ENCODE measurements around the gene FAM186B. TPM values are rescaled to one million over a fixed set of nuclear protein-coding genes. Genes with fewer than 3 reads are reported as not detected.
A peak's percentile ranks its signal among the peaks of the same experiment; 100 is the strongest.

The FAM186B gene
- total and polyA plus RNA-seq, 10 donors: 0.08 to 0.67 (median 0.33) TPM; not detected in 4

DNA sequence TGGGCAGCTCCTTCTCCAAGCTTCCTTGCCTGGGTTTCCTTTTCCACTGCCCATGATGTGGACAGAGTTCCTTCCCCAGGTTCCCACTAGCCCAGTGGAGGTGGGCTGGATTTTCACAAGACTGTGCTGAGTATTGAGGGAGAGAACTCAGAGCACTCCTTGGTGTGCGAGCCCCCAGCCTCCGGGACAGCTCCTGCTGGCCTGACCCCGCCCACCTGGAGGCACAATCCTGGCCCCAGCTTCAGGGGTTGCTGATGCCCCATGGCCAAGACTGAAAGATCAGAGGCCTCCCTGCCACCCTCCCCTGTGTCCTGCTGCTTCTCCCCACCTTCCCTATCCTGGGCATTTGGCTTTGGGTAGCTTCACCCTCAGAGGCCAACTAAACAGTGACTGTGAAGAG, 59.0 kb downstream of the FAM186B start:
- Histone ChIP-seq H3K9me3 (no peaks in the 10 kb centered on the region), H3K27ac (no peak overlapping the region), H3K36me3 (no peaks in the 10 kb centered on the region), H3K4me1 (peaks cover 0 to 15% (median 11%) of the 10 kb centered on the region in 6 donors), H3K4me3 (no peak overlapping the region), H3K27me3 (replicated peaks in 1 of 7) (peaks cover 0 to 76% (median 26%) of the 10 kb centered on the region in 7 donors)
- DNase-seq: no peak
- intact Hi-C loops (cut with DNase I; ENCODE audit: low total_unique reads): no loop called here
- 33 to 84% (median 77%) methylated on average over 1 to 3 of the region's 3 CpGs for WGBS, 5 donors
- TF ChIP-seq, protein P1, sequence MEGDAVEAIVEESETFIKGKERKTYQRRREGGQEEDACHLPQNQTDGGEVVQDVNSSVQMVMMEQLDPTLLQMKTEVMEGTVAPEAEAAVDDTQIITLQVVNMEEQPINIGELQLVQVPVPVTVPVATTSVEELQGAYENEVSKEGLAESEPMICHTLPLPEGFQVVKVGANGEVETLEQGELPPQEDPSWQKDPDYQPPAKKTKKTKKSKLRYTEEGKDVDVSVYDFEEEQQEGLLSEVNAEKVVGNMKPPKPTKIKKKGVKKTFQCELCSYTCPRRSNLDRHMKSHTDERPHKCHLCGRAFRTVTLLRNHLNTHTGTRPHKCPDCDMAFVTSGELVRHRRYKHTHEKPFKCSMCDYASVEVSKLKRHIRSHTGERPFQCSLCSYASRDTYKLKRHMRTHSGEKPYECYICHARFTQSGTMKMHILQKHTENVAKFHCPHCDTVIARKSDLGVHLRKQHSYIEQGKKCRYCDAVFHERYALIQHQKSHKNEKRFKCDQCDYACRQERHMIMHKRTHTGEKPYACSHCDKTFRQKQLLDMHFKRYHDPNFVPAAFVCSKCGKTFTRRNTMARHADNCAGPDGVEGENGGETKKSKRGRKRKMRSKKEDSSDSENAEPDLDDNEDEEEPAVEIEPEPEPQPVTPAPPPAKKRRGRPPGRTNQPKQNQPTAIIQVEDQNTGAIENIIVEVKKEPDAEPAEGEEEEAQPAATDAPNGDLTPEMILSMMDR (IDR thresholded peaks at IDR 0.05 in 8 of 11, conservative IDR thresholded peaks at IDR 0.05 in 3 of 11): no peak
- TF ChIP-seq POLR2A (IDR thresholded peaks at IDR 0.05) (no peak), POLR2AphosphoS5 (IDR thresholded peaks at IDR 0.05) (no peak)

DNA sequence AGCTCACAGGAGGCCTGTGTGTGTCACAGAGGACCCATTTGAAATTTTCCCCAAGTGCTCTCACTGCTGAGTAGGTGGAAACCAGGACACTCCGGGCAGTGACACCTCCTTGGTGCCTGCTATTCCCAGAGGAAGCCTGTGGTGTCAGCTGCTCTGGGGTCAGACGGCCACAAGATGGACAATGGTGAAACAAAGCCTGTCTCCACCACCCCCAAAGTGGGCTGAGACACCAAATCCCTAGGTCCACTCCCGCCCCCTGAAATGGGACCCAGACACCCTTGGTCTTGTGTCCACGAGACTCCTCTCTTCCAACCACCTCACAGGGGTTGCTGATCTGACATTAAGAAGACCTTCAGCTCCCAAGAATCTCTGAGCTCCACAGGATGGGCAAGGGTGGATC, 59.6 kb downstream of the FAM186B start:
- H3K4me3 ChIP-seq: no peak overlapping the region
- H3K36me3 ChIP-seq: no peaks in the 10 kb centered on the region
- H3K27ac ChIP-seq: no peak overlapping the region
- H3K27me3 ChIP-seq (replicated peaks in 1 of 7): peaks cover 0 to 77% (median 26%) of the 10 kb centered on the region in 7 donors
- peak; percentile 32 for DNase-seq
- TF ChIP-seq POLR2AphosphoS5 (IDR thresholded peaks at IDR 0.05) (no peak), POLR2A (IDR thresholded peaks at IDR 0.05) (no peak)
- TF ChIP-seq, protein P1 (IDR thresholded peaks at IDR 0.05 in 8 of 11, conservative IDR thresholded peaks at IDR 0.05 in 3 of 11): no peak
- 63 to 83% (median 77%) methylated on average over 3 to 4 of the region's 4 CpGs for WGBS, 5 donors
- intact Hi-C loops (cut with DNase I; ENCODE audit: low total_unique reads): no loop called here
- peaks cover 0 to 15% (median 11%) of the 10 kb centered on the region in 6 donors for H3K4me1 ChIP-seq
- H3K9me3 ChIP-seq: no peaks in the 10 kb centered on the region

DNA sequence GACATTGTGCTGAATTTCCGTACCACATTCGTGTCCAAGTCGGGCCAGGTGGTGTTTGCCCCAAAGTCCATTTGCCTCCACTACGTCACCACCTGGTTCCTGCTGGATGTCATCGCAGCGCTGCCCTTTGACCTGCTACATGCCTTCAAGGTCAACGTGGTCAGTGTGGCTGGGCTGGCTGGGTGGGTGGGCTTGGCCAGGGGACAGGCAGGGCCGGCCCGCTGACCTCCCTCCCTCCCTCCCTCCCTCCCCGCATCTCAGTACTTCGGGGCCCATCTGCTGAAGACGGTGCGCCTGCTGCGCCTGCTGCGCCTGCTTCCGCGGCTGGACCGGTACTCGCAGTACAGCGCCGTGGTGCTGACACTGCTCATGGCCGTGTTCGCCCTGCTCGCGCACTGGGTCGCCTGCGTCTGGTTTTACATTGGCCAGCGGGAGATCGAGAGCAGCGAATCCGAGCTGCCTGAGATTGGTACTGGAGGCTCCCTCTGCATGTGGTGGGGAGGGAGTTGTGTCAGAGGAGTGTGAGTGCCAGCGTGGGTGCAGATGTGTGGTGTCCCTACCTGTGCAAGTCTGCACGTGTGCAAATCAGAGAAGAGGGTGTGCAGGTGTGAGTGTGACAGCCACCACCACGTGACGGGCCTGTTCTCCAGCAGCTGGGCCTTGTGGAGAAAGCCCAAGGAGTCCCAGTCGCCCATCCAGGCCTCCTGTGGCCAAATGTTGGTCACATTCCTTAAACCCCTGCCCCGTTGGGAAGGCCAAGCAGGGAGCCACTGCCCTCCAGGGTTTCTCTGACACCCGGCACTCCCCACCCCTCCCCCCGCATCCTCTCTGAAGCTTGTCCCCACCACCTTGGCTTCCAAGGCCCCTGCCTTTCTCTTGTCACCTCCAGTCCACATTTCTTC, 61.3 kb downstream of the FAM186B start:
- H3K4me3 ChIP-seq: no peak overlapping the region
- peaks cover 0 to 78% (median 28%) of the 10 kb centered on the region in 7 donors for H3K27me3 ChIP-seq (replicated peaks in 1 of 7)
- 40 to 56% (median 49%) methylated on average over 25 to 39 of the region's 39 CpGs for WGBS, 5 donors
- no peaks in the 10 kb centered on the region for H3K9me3 ChIP-seq
- intact Hi-C loops (cut with DNase I; ENCODE audit: low total_unique reads): no loop called here
- peaks cover 0 to 26% (median 18%) of the 10 kb centered on the region in 6 donors for H3K4me1 ChIP-seq
- TF ChIP-seq POLR2AphosphoS5 (IDR thresholded peaks at IDR 0.05) (no peak), POLR2A (IDR thresholded peaks at IDR 0.05) (no peak)
- TF ChIP-seq, protein P1 (IDR thresholded peaks at IDR 0.05 in 8 of 11, conservative IDR thresholded peaks at IDR 0.05 in 3 of 11): no peak
- peak; percentile 74 for DNase-seq
- no peaks in the 10 kb centered on the region for H3K36me3 ChIP-seq
- no peak overlapping the region for H3K27ac ChIP-seq

DNA sequence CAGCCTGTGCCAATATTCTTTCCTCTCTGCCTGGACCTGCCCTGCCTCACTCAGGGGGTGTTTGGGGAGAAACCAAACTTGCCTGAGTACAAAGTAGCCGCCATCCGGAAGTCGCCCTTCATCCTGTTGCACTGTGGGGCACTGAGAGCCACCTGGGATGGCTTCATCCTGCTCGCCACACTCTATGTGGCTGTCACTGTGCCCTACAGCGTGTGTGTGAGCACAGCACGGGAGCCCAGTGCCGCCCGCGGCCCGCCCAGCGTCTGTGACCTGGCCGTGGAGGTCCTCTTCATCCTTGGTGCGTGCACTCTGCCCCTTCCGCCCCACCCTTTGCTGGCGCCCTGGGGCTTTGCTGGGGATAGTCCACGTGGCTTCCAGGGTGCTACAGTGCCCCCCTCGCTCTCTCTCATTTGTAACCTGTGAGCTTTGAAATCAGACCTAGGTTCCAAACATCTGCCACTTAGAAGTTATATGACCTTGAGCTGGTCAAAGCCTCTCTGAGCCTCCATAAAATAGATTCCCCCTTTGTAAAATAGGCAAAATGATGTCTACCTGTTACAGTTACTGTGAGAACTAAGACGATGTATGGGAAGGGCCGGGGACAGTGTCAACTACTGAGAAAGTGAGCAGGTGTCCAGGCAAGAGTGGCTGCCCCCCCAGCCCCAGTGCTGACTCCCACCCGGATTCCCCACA, 62.1 kb downstream of the FAM186B start:
- Histone ChIP-seq H3K4me1 (peaks cover 0 to 25% (median 16%) of the 10 kb centered on the region in 6 donors), H3K36me3 (no peaks in the 10 kb centered on the region), H3K4me3 (no peak overlapping the region), H3K27ac (no peak overlapping the region), H3K9me3 (no peaks in the 10 kb centered on the region), H3K27me3 (replicated peaks in 1 of 7) (peaks cover 0 to 78% (median 27%) of the 10 kb centered on the region in 7 donors)
- WGBS, 5 donors: 62 to 80% (median 70%) methylated on average over 14 to 20 of the region's 20 CpGs
- peak; percentile 63 for DNase-seq
- no peak for TF ChIP-seq POLR2AphosphoS5 (IDR thresholded peaks at IDR 0.05)
- TF ChIP-seq POLR2A (IDR thresholded peaks at IDR 0.05): no peak
- TF ChIP-seq, protein P1 (IDR thresholded peaks at IDR 0.05 in 8 of 11, conservative IDR thresholded peaks at IDR 0.05 in 3 of 11): no peak
- intact Hi-C loops (cut with DNase I; ENCODE audit: low total_unique reads): no loop called here
